OCI-LY7 (cell line): ENCODE results near the gene CCDC33. TPM values are rescaled to one million over a fixed set of nuclear protein-coding genes. Genes with fewer than 3 reads are reported as not detected.

Source experiments
- BruUV-seq: library from RNA; stranded (reverse); fragments of 400-500 nt; replicated peaks from 2 replicates; lab custom pipeline; 2021; lab: Mats Ljungman, UMichigan
- CTCF ChIA-PET: fragments of 300-600 bp; sonication (Branson Sonifier 250); formaldehyde crosslinking; loops from one replicate; lab custom pipeline; 2022; ENCODE audit warnings: antibody characterized with exemption; ENCODE audit not compliant: unreplicated experiment; lab: Charles Lee
- POLR2A ChIA-PET: fragments of 300-600 bp; sonication (Branson Sonifier 250); formaldehyde crosslinking; loops from one replicate; lab custom pipeline; 2022; ENCODE audit warnings: antibody characterized with exemption; lab: Charles Lee
- DNase-seq: peaks from one replicate; pipeline ENCODE4 v3.0.0-alpha.2; 2015; ENCODE audit warnings: low spot score
- H2AFZ ChIP-seq: fragments of 200-600 bp; sonication (generic), shearing (Covaris generic); 2 replicates; pipeline ENCODE4 v1.6.1; 2014; ENCODE audit warnings: mild to moderate bottlenecking, antibody characterized with exemption, low read length, moderate library complexity
- H3K27ac ChIP-seq: fragments of 200-600 bp; sonication (generic); 2 replicates; pipeline ENCODE4 v1.5.1; 2014; ENCODE audit warnings: mixed run types, low read depth, mild to moderate bottlenecking, moderate library complexity, low read length, inconsistent platforms; ENCODE audit not compliant: poor library complexity, severe bottlenecking
- H3K36me3 ChIP-seq: fragments of 200-600 bp; sonication (generic); 2 replicates; pipeline ENCODE4 v1.6.1; 2014; ENCODE audit warnings: mild to moderate bottlenecking, antibody characterized with exemption, low read length, moderate library complexity, mixed read lengths; ENCODE audit not compliant: insufficient read depth
- H3K4me1 ChIP-seq: fragments of 200-600 bp; sonication (generic); 2 replicates; pipeline ENCODE4 v1.5.1; 2014; ENCODE audit warnings: mild to moderate bottlenecking, low read length; ENCODE audit not compliant: insufficient read depth, poor library complexity, severe bottlenecking
- H3K4me2 ChIP-seq: fragments of 200-600 bp; sonication (generic); 2 replicates; pipeline ENCODE4 v1.6.1; 2014; ENCODE audit warnings: mild to moderate bottlenecking, low read length
- H3K4me3 ChIP-seq: fragments of 200-600 bp; sonication (generic); 2 replicates; pipeline ENCODE4 v1.5.1; 2014; ENCODE audit warnings: mild to moderate bottlenecking, low read depth, low read length; ENCODE audit not compliant: poor library complexity, severe bottlenecking
- H3K79me2 ChIP-seq: fragments of 200-600 bp; sonication (generic); 2 replicates; pipeline ENCODE4 v1.6.1; 2016; ENCODE audit warnings: low read depth, mild to moderate bottlenecking, low read length, moderate library complexity, mixed read lengths; ENCODE audit not compliant: insufficient read depth
- H3K9me2 ChIP-seq: fragments of 200-600 bp; sonication (generic); 2 replicates; pipeline ENCODE4 v1.6.1; 2016; ENCODE audit warnings: mild to moderate bottlenecking, low read length, mixed read lengths; ENCODE audit not compliant: insufficient read depth
- H3K9me3 ChIP-seq: fragments of 200-600 bp; sonication (generic); 2 replicates; pipeline ENCODE4 v1.6.1; 2014; ENCODE audit warnings: mild to moderate bottlenecking, mixed run types, low read length, mixed read lengths
- H4K20me1 ChIP-seq: fragments of 200-600 bp; sonication (generic); 2 replicates; pipeline ENCODE4 v1.6.1; 2014; ENCODE audit warnings: mild to moderate bottlenecking, antibody characterized with exemption, low read length, moderate library complexity, mixed read lengths; ENCODE audit not compliant: insufficient read depth
- CTCF ChIP-seq: fragments of 200-600 bp; sonication (generic); conservative IDR thresholded peaks from 2 replicates; pipeline ENCODE4 v1.5.1; 2014; ENCODE audit warnings: mild to moderate bottlenecking, antibody characterized with exemption, low read length, moderate library complexity, mixed read lengths
- EZH2phosphoT487 ChIP-seq: fragments of 200-600 bp; sonication (generic); IDR thresholded peaks from 2 replicates; pipeline ENCODE4 v1.6.1; 2018; ENCODE audit warnings: low read depth, borderline replicate concordance, mild to moderate bottlenecking, mixed run types, antibody characterized with exemption, low read length, moderate library complexity, mixed read lengths
- intact Hi-C: fragments of 100-400 bp; cut with micrococcal nuclease; formaldehyde crosslinking; loops from one replicate; pipeline ENCODE4 v1.10.0; 2022; ENCODE audit not compliant: unreplicated experiment
- total RNA-seq, 2 experiments: library from RNA; depleted of rRNA in 1 of 2; stranded (reverse); fragments of >200 nt in 1 of 2; shearing (Covaris generic) in 1 of 2; gene quantifications; 2 replicates each; pipeline ENCODE4 v1.2.3, GENCODE V29; 2014 to 2022

Gene CCDC33
- total RNA-seq, 2 experiments from 2014 or later: not detected

GRCh38 chr15:74328331-74329056 is 92.4 kb downstream of the CCDC33 start:
- POLR2A ChIA-PET: interaction anchor here (0.6 kb wide), 1 partner anchor 695 kb away, joined by 3 read pairs; the partner anchor contains the start of gene PPCDC
- H3K4me3 ChIP-seq: no peak overlapping the region
- no peak overlapping the region for H2AFZ ChIP-seq
- no peaks in the 10 kb centered on the region for H3K79me2 ChIP-seq
- no peaks in the 10 kb centered on the region for H3K36me3 ChIP-seq
- no peak for TF ChIP-seq EZH2phosphoT487
- TF ChIP-seq CTCF: no peak
- H3K4me1 ChIP-seq: no peaks in the 10 kb centered on the region
- CTCF ChIA-PET: no interaction called here
- no peaks in the 10 kb centered on the region for H3K9me2 ChIP-seq
- H3K4me2 ChIP-seq: no peak overlapping the region
- DNase-seq: no peak
- BruUV-seq: no TSS peak
- no peaks in the 10 kb centered on the region for H4K20me1 ChIP-seq
- H3K9me3 ChIP-seq: no peaks in the 10 kb centered on the region
- intact Hi-C loops: no loop called here
- no peak overlapping the region for H3K27ac ChIP-seq

DNA sequence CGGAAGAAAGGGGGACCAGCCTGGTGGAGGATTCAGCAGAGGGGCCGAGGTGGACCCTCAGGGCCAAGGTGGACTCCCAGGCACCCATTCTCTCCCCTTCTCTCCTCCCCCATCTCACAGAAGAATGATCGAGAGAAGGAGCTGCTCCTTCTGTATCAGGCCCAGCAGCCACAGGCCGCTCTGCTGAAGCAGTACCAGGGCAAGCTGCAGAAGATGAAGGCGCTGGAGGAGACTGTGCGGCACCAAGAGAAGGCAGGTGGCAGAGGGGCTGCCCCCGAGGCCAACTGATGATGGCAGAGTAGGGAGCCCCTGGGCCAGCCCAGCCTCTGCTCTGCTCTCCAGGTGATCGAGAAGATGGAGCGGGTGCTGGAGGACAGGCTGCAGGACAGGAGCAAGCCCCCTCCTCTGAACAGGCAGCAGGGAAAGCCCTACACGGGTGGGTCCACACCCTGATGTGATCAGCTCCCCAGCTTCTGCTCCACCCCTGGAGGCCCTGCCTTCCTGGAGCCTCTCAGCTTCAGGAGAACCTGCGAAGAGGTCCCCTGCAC is 94.8 kb downstream of the CCDC33 start:
- ChIA-PET CTCF (no interaction called here), POLR2A (no interaction called here)
- Histone ChIP-seq H3K4me3 (no peak overlapping the region), H4K20me1 (no peaks in the 10 kb centered on the region), H3K4me2 (no peak overlapping the region), H3K36me3 (no peaks in the 10 kb centered on the region), H3K9me2 (no peaks in the 10 kb centered on the region), H3K4me1 (no peaks in the 10 kb centered on the region), H3K27ac (no peak overlapping the region), H2AFZ (no peak overlapping the region), H3K9me3 (no peaks in the 10 kb centered on the region), H3K79me2 (no peaks in the 10 kb centered on the region)
- intact Hi-C loops: no loop called here
- no peak for DNase-seq
- no peak for TF ChIP-seq CTCF
- no peak for TF ChIP-seq EZH2phosphoT487
- no TSS peak for BruUV-seq

DNA sequence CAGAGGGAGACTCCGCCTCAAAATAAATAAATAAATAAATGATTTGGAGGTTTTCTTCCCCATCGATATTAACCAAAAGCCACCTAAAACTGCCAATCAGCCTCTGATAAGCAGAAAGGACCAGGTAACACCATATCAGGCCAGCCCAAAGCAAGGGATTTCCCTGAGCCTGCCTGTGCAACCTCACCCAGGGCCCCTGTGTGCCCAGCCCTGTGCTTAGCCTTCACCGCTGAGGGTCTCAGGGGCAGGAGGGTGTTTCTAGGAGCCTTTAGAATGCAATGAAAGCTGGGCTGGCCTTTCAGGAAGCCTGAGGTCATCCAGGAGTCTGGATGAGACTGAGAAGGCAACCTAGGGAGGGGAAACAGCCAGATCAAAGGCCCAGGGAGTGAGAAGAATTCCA is 95.9 kb downstream of the CCDC33 start:
- no peak for TF ChIP-seq EZH2phosphoT487
- no peak for TF ChIP-seq CTCF
- no peak overlapping the region for H3K4me2 ChIP-seq
- no peaks in the 10 kb centered on the region for H3K4me1 ChIP-seq
- DNase-seq: no peak
- BruUV-seq: no TSS peak
- no peaks in the 10 kb centered on the region for H3K36me3 ChIP-seq
- H2AFZ ChIP-seq: no peak overlapping the region
- no peak overlapping the region for H3K27ac ChIP-seq
- POLR2A ChIA-PET: no interaction called here
- H3K79me2 ChIP-seq: no peaks in the 10 kb centered on the region
- H3K4me3 ChIP-seq: no peak overlapping the region
- CTCF ChIA-PET: no interaction called here
- intact Hi-C loops: no loop called here
- no peaks in the 10 kb centered on the region for H3K9me3 ChIP-seq
- H3K9me2 ChIP-seq: no peaks in the 10 kb centered on the region
- H4K20me1 ChIP-seq: no peaks in the 10 kb centered on the region
